Progenitor cell of endocrine pancreas (in vitro differentiated cells): ENCODE results near the gene DPH7. TPM values are rescaled to one million over a fixed set of nuclear protein-coding genes. Genes with fewer than 3 reads are reported as not detected.
A peak's percentile ranks its signal among the peaks of the same experiment; 100 is the strongest.
"Not testable (repeated sequence)": the region's sequence is repeated elsewhere in the genome, so short reads cannot be mapped to it uniquely, and the experiment has no call there.

Experiments
- DNase-seq: peaks from one replicate; pipeline ENCODE4 v3.0.0; 2021; ENCODE audit warnings: low spot score; ENCODE audit not compliant: unreplicated experiment
- H3K27ac Mint-ChIP-seq: 2 replicates; pipeline ENCODE4 v1.8.0; 2021; ENCODE audit warnings: mild to moderate bottlenecking, moderate library complexity, mixed read lengths
- H3K27me3 Mint-ChIP-seq: 2 replicates; pipeline ENCODE4 v1.8.0; 2021; ENCODE audit warnings: mixed read lengths
- H3K36me3 Mint-ChIP-seq: 2 replicates; pipeline ENCODE4 v1.8.0; 2022; ENCODE audit warnings: mixed read lengths; ENCODE audit not compliant: insufficient read depth
- H3K4me1 Mint-ChIP-seq: 2 replicates; pipeline ENCODE4 v1.8.0; 2021; ENCODE audit warnings: low read depth, mixed read lengths
- H3K4me3 Mint-ChIP-seq: 2 replicates; pipeline ENCODE4 v1.8.0; 2021; ENCODE audit warnings: low read depth, mild to moderate bottlenecking, moderate library complexity, mixed read lengths
- H3K9me3 Mint-ChIP-seq: 2 replicates; pipeline ENCODE4 v1.8.0; 2021; ENCODE audit warnings: low read depth, mixed read lengths
- CTCF ChIP-seq: fragments of 200-600 bp; sonication (generic); IDR thresholded peaks from one replicate; pipeline ENCODE4 v1.5.0; 2021; ENCODE audit warnings: antibody characterized with exemption, mild to moderate bottlenecking; ENCODE audit not compliant: unreplicated experiment
- long read RNA-seq: library from polyadenylated mRNA; unstranded; transcript quantifications from one replicate; pipeline ENCODE4 v2.0.0, GENCODE V29; 2020
- total RNA-seq: library from RNA; stranded (reverse); gene quantifications from 2 replicates; pipeline ENCODE4 v1.2.1, GENCODE V29; 2021

The DPH7 gene
- total RNA-seq = 58.8 and 64.0 TPM in 2 replicates
- long read RNA-seq, transcript DPH7-201 (9 exons, 1,847 nt) = major isoform, 34 of 98 reads
- long read RNA-seq, partial matches to known transcripts = 3 of 98 reads
- long read RNA-seq, other reads (novel, unspliced or antisense) = 61 of 98 reads

GRCh38 chr9:137578518-137579258 is at the start of gene DPH7:
DPH7 (minus strand) TSS chr9:137578925; CDS start chr9:137578777, 148 bp downstream.
- Mint-ChIP-seq H3K9me3 (no peaks in the 10 kb centered on the region), H3K27ac (peak within 1 kb of the TSS; percentile 94), H3K4me3 (peak within 1 kb of the TSS; percentile 83), H3K36me3 (no peaks in the 10 kb centered on the region), H3K27me3 (no peaks in the 10 kb centered on the region), H3K4me1 (peaks cover 10% of the 10 kb centered on the region)
- TF ChIP-seq CTCF = peak; percentile 97
- DNase-seq = peak; percentile 97

- H3K27ac Mint-ChIP-seq, H3K9me3 Mint-ChIP-seq, H3K36me3 Mint-ChIP-seq, H3K4me3 Mint-ChIP-seq, DNase-seq, H3K27me3 Mint-ChIP-seq, H3K4me1 Mint-ChIP-seq: not testable (repeated sequence)
Measured at GRCh38 chr9:137627406-137627805, 48.7 kb upstream of the DPH7 start.

GRCh38 chr9:137626464-137626863 is 47.7 kb upstream of the DPH7 start:
- no peak for TF ChIP-seq CTCF
- Mint-ChIP-seq H3K4me3 (no peak overlapping the region), H3K4me1 (peaks cover 11% of the 10 kb centered on the region), H3K27ac (no peak overlapping the region), H3K36me3 (peaks cover 7% of the 10 kb centered on the region), H3K27me3 (no peaks in the 10 kb centered on the region), H3K9me3 (no peaks in the 10 kb centered on the region)
- no peak for DNase-seq

GRCh38 chr9:137622211-137622610 is 43.5 kb upstream of the DPH7 start:
- not testable (repeated sequence) for H3K9me3 Mint-ChIP-seq, H3K36me3 Mint-ChIP-seq, H3K4me3 Mint-ChIP-seq, DNase-seq, H3K27me3 Mint-ChIP-seq
- Mint-ChIP-seq H3K4me1 (peaks cover 25% of the 10 kb centered on the region), H3K27ac (peak overlapping the region; percentile 52)

- H3K27ac Mint-ChIP-seq = peak overlapping the region; percentile 16
- peaks cover 7% of the 10 kb centered on the region for H3K36me3 Mint-ChIP-seq
- no peak for DNase-seq
- peak overlapping the region; percentile 57 for H3K4me3 Mint-ChIP-seq
- H3K4me1 Mint-ChIP-seq = peaks cover 25% of the 10 kb centered on the region
- H3K27me3 Mint-ChIP-seq = no peaks in the 10 kb centered on the region
- H3K9me3 Mint-ChIP-seq = no peaks in the 10 kb centered on the region
- peak; percentile 51 for TF ChIP-seq CTCF
Measured at GRCh38 chr9:137621131-137621757, 42.5 kb upstream of the DPH7 start.

- Mint-ChIP-seq H3K9me3 (no peaks in the 10 kb centered on the region), H3K27ac (no peak overlapping the region), H3K4me3 (peak overlapping the region; percentile 33), H3K4me1 (peaks cover 25% of the 10 kb centered on the region), H3K27me3 (no peaks in the 10 kb centered on the region), H3K36me3 (peaks cover 7% of the 10 kb centered on the region)
- DNase-seq = no peak
- TF ChIP-seq CTCF = no peak
Measured at GRCh38 chr9:137620581-137620980, 41.9 kb upstream of the DPH7 start.
